NCI-H446 (cell line): Measurements from ENCODE around the gene KCNJ4.

Source experiments
- DNase-seq, 2 experiments: peaks; one replicate each; lab custom pipeline; 2025; lab: John Stamatoyannopoulos, UW

KCNJ4 gene

GRCh38 chr22:38453066-38453672 is 1.8 kb downstream of the KCNJ4 start:
- DNase-seq, result no peak

- peak; percentile 92 to 93 for DNase-seq
Observed at GRCh38 chr22:38452373-38453065, 2.5 kb downstream of the KCNJ4 start.

- DNase-seq, result no peak
Observed at GRCh38 chr22:38451864-38452263, 3.1 kb downstream of the KCNJ4 start.

- DNase-seq, result peak in 1 of 2 experiments; percentile 27
Observed at GRCh38 chr22:38451404-38451803, 3.6 kb downstream of the KCNJ4 start.

- no peak for DNase-seq
Observed at GRCh38 chr22:38450234-38450797, 4.7 kb downstream of the KCNJ4 start.

GRCh38 chr22:38449776-38450175 is 5.2 kb downstream of the KCNJ4 start:
- DNase-seq, result no peak

GRCh38 chr22:38448945-38449745 is 5.9 kb downstream of the KCNJ4 start:
- DNase-seq, result no peak

- DNase-seq, result no peak
Observed at GRCh38 chr22:38446018-38446601, 8.9 kb downstream of the KCNJ4 start.

- DNase-seq, result no peak
Observed at GRCh38 chr22:38444783-38445182, 10.2 kb downstream of the KCNJ4 start.

- no peak for DNase-seq
Observed at GRCh38 chr22:38443628-38444521, 11.1 kb downstream of the KCNJ4 start.

- DNase-seq, result no peak
Observed at GRCh38 chr22:38442967-38443627, 11.9 kb downstream of the KCNJ4 start.

- DNase-seq, result no peak
Observed at GRCh38 chr22:38441620-38442287, 13.2 kb downstream of the KCNJ4 start.

- no peak for DNase-seq
Observed at GRCh38 chr22:38440747-38441350, 14.2 kb downstream of the KCNJ4 start.

GRCh38 chr22:38437416-38437815 is 17.6 kb downstream of the KCNJ4 start:
- DNase-seq, result no peak

- DNase-seq, result no peak
Observed at GRCh38 chr22:38436629-38437395, 18.2 kb downstream of the KCNJ4 start.

GRCh38 chr22:38435965-38436364 is 19.0 kb downstream of the KCNJ4 start:
- DNase-seq, result no peak

GRCh38 chr22:38435010-38435409 is 20.0 kb downstream of the KCNJ4 start:
- DNase-seq, result no peak

- no peak for DNase-seq
Observed at GRCh38 chr22:38433871-38434270, 21.1 kb downstream of the KCNJ4 start.

- DNase-seq, result no peak
Observed at GRCh38 chr22:38432264-38432663, 22.7 kb downstream of the KCNJ4 start.
